ENCODE results near the gene PRRC2B. TPM values are rescaled to one million over a fixed set of nuclear protein-coding genes. Genes with fewer than 3 reads are reported as not detected.

The PRRC2B gene
- total RNA-seq, 1 donor from 2014 or later = 174 TPM

- intact Hi-C loops (cut with micrococcal nuclease) = no loop called here
These were observed 8.6 kb upstream of the PRRC2B start for GRCh38 chr9:131385296-131385695.

- intact Hi-C loops (cut with micrococcal nuclease) = no loop called here
These were observed 7.6 kb upstream of the PRRC2B start for GRCh38 chr9:131386281-131386680.

GRCh38 chr9:131387394-131387793, 6.5 kb upstream of the PRRC2B start:
- intact Hi-C loops (cut with micrococcal nuclease) = no loop called here

GRCh38 chr9:131391020-131391419, 2.9 kb upstream of the PRRC2B start:
- intact Hi-C loops (cut with micrococcal nuclease) = loop anchor here (10.0 kb wide), 1 partner anchor 1014 kb away; the partner anchor contains the start of gene TTF1

- intact Hi-C loops (cut with micrococcal nuclease) = loop anchor here (10.0 kb wide), 1 partner anchor 1013 kb away; the partner anchor contains the start of gene TTF1
These were observed 2.4 kb upstream of the PRRC2B start for GRCh38 chr9:131391504-131391903.

- intact Hi-C loops (cut with micrococcal nuclease) = loop anchor here (1.0 to 10.0 kb wide), 9 partner anchors 14 to 1010 kb away; partner anchors contain the start of genes SETX and TTF1
These were observed 724 bp downstream of the PRRC2B start for GRCh38 chr9:131394464-131395156.

GRCh38 chr9:131395157-131396098, 1.5 kb downstream of the PRRC2B start:
- intact Hi-C loops (cut with micrococcal nuclease) = loop anchor here (1.0 to 10.0 kb wide), 9 partner anchors 13 to 1009 kb away; partner anchors contain the start of genes SETX and TTF1

GRCh38 chr9:131396099-131396479, 2.2 kb downstream of the PRRC2B start:
- intact Hi-C loops (cut with micrococcal nuclease) = loop anchor here (5.0 to 10.0 kb wide), 3 partner anchors 124 to 1009 kb away; partner anchors contain the start of genes SETX and TTF1

GRCh38 chr9:131396626-131397025, 2.7 kb downstream of the PRRC2B start:
- intact Hi-C loops (cut with micrococcal nuclease) = loop anchor here (5.0 to 10.0 kb wide), 3 partner anchors 124 to 1008 kb away; partner anchors contain the start of genes SETX and TTF1

- intact Hi-C loops (cut with micrococcal nuclease) = loop anchor here (5.0 to 10.0 kb wide), 3 partner anchors 125 to 1008 kb away; partner anchors contain the start of genes SETX and TTF1
These were observed 3.4 kb downstream of the PRRC2B start for GRCh38 chr9:131397100-131397790.

- intact Hi-C loops (cut with micrococcal nuclease) = loop anchor here (1.0 to 10.0 kb wide), 5 partner anchors 9 to 1007 kb away; partner anchors contain the start of genes SETX and TTF1
These were observed 4.3 kb downstream of the PRRC2B start for GRCh38 chr9:131398204-131398603.

- intact Hi-C loops (cut with micrococcal nuclease) = loop anchor here (5.0 to 10.0 kb wide), 3 partner anchors 128 to 1005 kb away; partner anchors contain the start of genes SETX and TTF1
These were observed 6.1 kb downstream of the PRRC2B start for GRCh38 chr9:131399972-131400371.

GRCh38 chr9:131400627-131401026, 6.7 kb downstream of the PRRC2B start:
- intact Hi-C loops (cut with micrococcal nuclease) = no loop called here

GRCh38 chr9:131402073-131402472, 8.2 kb downstream of the PRRC2B start:
- intact Hi-C loops (cut with micrococcal nuclease) = no loop called here

- intact Hi-C loops (cut with micrococcal nuclease) = no loop called here
These were observed 9.0 kb downstream of the PRRC2B start for GRCh38 chr9:131402738-131403492.

GRCh38 chr9:131403493-131403773, 9.5 kb downstream of the PRRC2B start:
- intact Hi-C loops (cut with micrococcal nuclease) = no loop called here

- intact Hi-C loops (cut with micrococcal nuclease) = no loop called here
These were observed 10.7 kb downstream of the PRRC2B start for GRCh38 chr9:131404581-131404980.

- intact Hi-C loops (cut with micrococcal nuclease) = loop anchor here (5.0 kb wide), 1 partner anchor 47 kb away; no protein-coding TSS in a partner anchor
These were observed 11.1 kb downstream of the PRRC2B start for GRCh38 chr9:131404987-131405386.

GRCh38 chr9:131405428-131405827, 11.5 kb downstream of the PRRC2B start:
- intact Hi-C loops (cut with micrococcal nuclease) = loop anchor here (5.0 kb wide), 1 partner anchor 47 kb away; no protein-coding TSS in a partner anchor
